Sigmoid colon (tissue), 4 donors: ENCODE results near the gene CDC42EP2.

Source experiments
- EP300 ChIP-seq, 4 donors: sonication (generic); formaldehyde crosslinking; IDR thresholded peaks; one replicate each; pipeline ENCODE4 v1.6.1; 2017; ENCODE audit warnings: antibody characterized with exemption in 4 of 4
- POLR2A ChIP-seq, 2 donors: fragments of 450-650 bp; IDR thresholded peaks; one replicate each; pipeline ENCODE4 v1.6.1; 2016; ENCODE audit warnings: antibody characterized with exemption in 2 of 2, mild to moderate bottlenecking in 2 of 2, moderate library complexity in 2 of 2
- POLR2AphosphoS5 ChIP-seq, 4 donors: sonication (generic); formaldehyde crosslinking; IDR thresholded peaks; one replicate each; pipeline ENCODE4 v1.6.1; 2017; ENCODE audit warnings: antibody characterized with exemption in 4 of 4
- TF ChIP-seq, protein P1 (sequence below), 4 experiments: fragments of 450-650 bp in 3 of 4; fragments of 200-600 bp in 1 of 4; IDR thresholded peaks; one replicate each; pipeline ENCODE4 v1.5.1; 2016 to 2019; ENCODE audit warnings: antibody characterized with exemption in 4 of 4, mild to moderate bottlenecking in 3 of 4, moderate library complexity in 2 of 4

GRCh38 chr11:65355776-65356393 is 41.2 kb downstream of the CDC42EP2 start:
- TF ChIP-seq, protein P1, sequence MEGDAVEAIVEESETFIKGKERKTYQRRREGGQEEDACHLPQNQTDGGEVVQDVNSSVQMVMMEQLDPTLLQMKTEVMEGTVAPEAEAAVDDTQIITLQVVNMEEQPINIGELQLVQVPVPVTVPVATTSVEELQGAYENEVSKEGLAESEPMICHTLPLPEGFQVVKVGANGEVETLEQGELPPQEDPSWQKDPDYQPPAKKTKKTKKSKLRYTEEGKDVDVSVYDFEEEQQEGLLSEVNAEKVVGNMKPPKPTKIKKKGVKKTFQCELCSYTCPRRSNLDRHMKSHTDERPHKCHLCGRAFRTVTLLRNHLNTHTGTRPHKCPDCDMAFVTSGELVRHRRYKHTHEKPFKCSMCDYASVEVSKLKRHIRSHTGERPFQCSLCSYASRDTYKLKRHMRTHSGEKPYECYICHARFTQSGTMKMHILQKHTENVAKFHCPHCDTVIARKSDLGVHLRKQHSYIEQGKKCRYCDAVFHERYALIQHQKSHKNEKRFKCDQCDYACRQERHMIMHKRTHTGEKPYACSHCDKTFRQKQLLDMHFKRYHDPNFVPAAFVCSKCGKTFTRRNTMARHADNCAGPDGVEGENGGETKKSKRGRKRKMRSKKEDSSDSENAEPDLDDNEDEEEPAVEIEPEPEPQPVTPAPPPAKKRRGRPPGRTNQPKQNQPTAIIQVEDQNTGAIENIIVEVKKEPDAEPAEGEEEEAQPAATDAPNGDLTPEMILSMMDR (IDR thresholded peaks at IDR 0.05), result no peak
- TF ChIP-seq POLR2A (IDR thresholded peaks at IDR 0.05) (no peak), POLR2AphosphoS5 (IDR thresholded peaks at IDR 0.05) (no peak), EP300 (IDR thresholded peaks at IDR 0.05) (no peak)
